SH-SY5Y (cell line): ENCODE measurements around the gene GPR15.

Experiments
- GATA2 ChIP-seq: IDR thresholded peaks from 2 replicates; pipeline ENCODE4 v1.6.1; 2011; ENCODE audit warnings: mild to moderate bottlenecking, low read depth, low read length
- GATA3 ChIP-seq: IDR thresholded peaks from 2 replicates; pipeline ENCODE4 v1.6.1; 2011; ENCODE audit warnings: low read depth, mild to moderate bottlenecking, low read length, moderate library complexity

DNA sequence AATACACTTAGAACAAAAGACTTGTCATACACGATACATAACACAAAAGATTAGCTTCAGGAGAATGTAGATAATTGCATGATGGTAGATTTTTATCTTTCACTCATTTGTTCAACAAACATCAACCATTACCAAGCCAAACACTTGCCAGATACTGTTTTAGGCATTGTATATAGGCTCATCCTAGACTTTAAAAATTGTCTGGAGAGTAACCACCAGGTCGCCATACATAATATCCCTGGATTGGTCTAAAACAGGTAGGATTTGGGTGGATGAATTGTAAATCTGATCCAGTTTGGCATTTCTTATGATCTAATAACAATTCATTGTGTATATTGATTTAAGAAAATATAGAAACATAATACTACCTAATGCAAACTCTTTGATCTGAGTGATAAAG is 22.8 kb downstream of the GPR15 start:
- TF ChIP-seq GATA2 (no peak), GATA3 (no peak)
